HCT116 (cell line): Measurements from ENCODE around the gene STRN. TPM values are rescaled to one million over a fixed set of nuclear protein-coding genes. Genes with fewer than 3 reads are reported as not detected.

Experiments
- ATAC-seq: fragments of 200-7000 bp; cut with Tn5 transposase; 2 replicates; pipeline ENCODE4 v1.9.1; 2020; ENCODE audit warnings: mild to moderate bottlenecking, moderate library complexity
- BruUV-seq: library from RNA; stranded (reverse); fragments of 400-500 nt; replicated peaks from 2 replicates; lab custom pipeline; 2021; lab: Mats Ljungman, UMichigan
- CTCF ChIA-PET: fragments of 300-600 bp; sonication (Branson Sonifier 250); formaldehyde crosslinking; loops from one replicate; lab custom pipeline; 2021; ENCODE audit warnings: antibody characterized with exemption; lab: Charles Lee
- POLR2A ChIA-PET: fragments of 300-600, 350-600 bp; sonication (Branson Sonifier 250); formaldehyde crosslinking; loops from one replicate; lab custom pipeline; 2021; ENCODE audit warnings: antibody characterized with exemption; lab: Charles Lee
- RAD21 ChIA-PET, 2 experiments: fragments of 300-600 bp; sonication (Branson Sonifier 250); formaldehyde crosslinking; loops; one replicate each; lab custom pipeline; 2023; ENCODE audit warnings: low total read pairs in 2 of 2; ENCODE audit not compliant: uncharacterized antibody in 2 of 2, unreplicated experiment in 2 of 2, low non-redundant PET in 1 of 2; lab: Charles Lee
- DNase-seq: peaks from one replicate; pipeline ENCODE4 v3.0.0-alpha.2; 2010; ENCODE audit warnings: low read depth, low spot score
- H2AFZ ChIP-seq: fragments of 200-600 bp; shearing (Covaris generic), sonication (generic); 2 replicates; pipeline ENCODE4 v1.6.1; 2017; ENCODE audit warnings: low read depth, mixed run types, mixed read lengths, antibody characterized with exemption, low read length; ENCODE audit not compliant: poor library complexity, severe bottlenecking
- H3K27ac ChIP-seq: 2 replicates; pipeline ENCODE4 v1.5.1; 2012; ENCODE audit warnings: low read depth, low read length
- H3K27me3 ChIP-seq: fragments of 200-600 bp; sonication (generic); 2 replicates; pipeline ENCODE4 v1.6.1; 2016; ENCODE audit warnings: mixed run types, low read length, mixed read lengths; ENCODE audit not compliant: insufficient read depth
- H3K36me3 ChIP-seq, 2 experiments: fragments of 200-500 bp in 1 of 2; fragments of 200-600 bp in 1 of 2; sonication (Bioruptor generic) in 1 of 2; sonication (generic) in 1 of 2; 2 replicates each; pipeline versions ENCODE4 v1.5.1 to v1.6.1; 2014 to 2016; ENCODE audit warnings: low read length in 2 of 2, inconsistent platforms in 1 of 2, mixed read lengths in 1 of 2, mixed run types in 1 of 2; ENCODE audit not compliant: insufficient read depth in 2 of 2, control insufficient read depth in 1 of 2
- H3K4me1 ChIP-seq, 2 experiments: fragments of 200-600 bp in 1 of 2; sonication (generic) in 1 of 2; 2 replicates each; pipeline versions ENCODE4 v1.5.1 to v1.6.1; 2012 to 2017; ENCODE audit warnings: low read length in 2 of 2, inconsistent platforms in 1 of 2, mild to moderate bottlenecking in 1 of 2, mixed read lengths in 1 of 2, mixed run types in 1 of 2, moderate library complexity in 1 of 2; ENCODE audit not compliant: insufficient read depth in 2 of 2, control insufficient read depth in 1 of 2
- H3K4me2 ChIP-seq: fragments of 200-600 bp; sonication (generic); 2 replicates; pipeline ENCODE4 v1.6.1; 2017; ENCODE audit warnings: mixed run types, low read length, mixed read lengths
- H3K4me3 ChIP-seq, 2 experiments: fragments of 200-600 bp in 1 of 2; sonication (generic) in 1 of 2; replicated peaks in 1 of 2; 2 replicates each; pipeline ENCODE4 v1.5.1; 2011 to 2016; ENCODE audit warnings: low read length in 2 of 2, control low read depth in 1 of 2, low read depth in 1 of 2, mild to moderate bottlenecking in 1 of 2, mixed read lengths in 1 of 2, mixed run types in 1 of 2
- H3K79me2 ChIP-seq: fragments of 200-600 bp; sonication (generic); 2 replicates; pipeline ENCODE4 v1.6.1; 2017; ENCODE audit warnings: mild to moderate bottlenecking, mixed run types, low read length, moderate library complexity, mixed read lengths; ENCODE audit not compliant: insufficient read depth
- H3K9ac ChIP-seq: fragments of 200-600 bp; sonication (generic); 2 replicates; pipeline ENCODE4 v1.6.1; 2016; ENCODE audit warnings: low read length, mixed read lengths
- H3K9me2 ChIP-seq: fragments of 200-600 bp; sonication (generic), shearing (Covaris generic); 2 replicates; pipeline ENCODE4 v1.6.1; 2017; ENCODE audit warnings: mixed run types, mild to moderate bottlenecking, moderate library complexity; ENCODE audit not compliant: insufficient read depth
- H3K9me3 ChIP-seq, 2 experiments: fragments of 200-500 bp in 1 of 2; fragments of 200-600 bp in 1 of 2; sonication (Bioruptor generic) in 1 of 2; sonication (generic) in 1 of 2; 2 replicates each; pipeline ENCODE4 v1.6.1; 2014 to 2017; ENCODE audit warnings: low read length in 2 of 2, mixed read lengths in 2 of 2, inconsistent platforms in 1 of 2, low read depth in 1 of 2, mild to moderate bottlenecking in 1 of 2, mixed run types in 1 of 2, moderate library complexity in 1 of 2; ENCODE audit not compliant: control insufficient read depth in 1 of 2, insufficient read depth in 1 of 2
- H4K20me1 ChIP-seq: fragments of 200-600 bp; sonication (generic), shearing (Covaris generic); 2 replicates; pipeline ENCODE4 v1.6.1; 2017; ENCODE audit warnings: mixed run types, mild to moderate bottlenecking, moderate library complexity; ENCODE audit not compliant: insufficient read depth
- ATF3 ChIP-seq: IDR thresholded peaks from 2 replicates; pipeline ENCODE4 v1.6.1; 2012
- CBX3 ChIP-seq: IDR thresholded peaks from 2 replicates; pipeline ENCODE4 v1.6.1; 2012; ENCODE audit warnings: low read depth
- CTCF ChIP-seq, 3 experiments: fragments of 200-600 bp in 1 of 3; sonication (generic) in 1 of 3; IDR thresholded peaks in 2 of 3; conservative IDR thresholded peaks in 1 of 3; 2 replicates each; pipeline ENCODE4 v1.5.1; 2012 to 2017; ENCODE audit warnings: low read depth in 2 of 3, low read length in 2 of 3, antibody characterized with exemption in 1 of 3, borderline replicate concordance in 1 of 3, control low read depth in 1 of 3, mild to moderate bottlenecking in 1 of 3, mixed read lengths in 1 of 3, mixed run types in 1 of 3, moderate library complexity in 1 of 3; ENCODE audit not compliant: insufficient read depth in 1 of 3
- EGR1 ChIP-seq: IDR thresholded peaks from 2 replicates; pipeline ENCODE4 v1.6.1; 2012; ENCODE audit warnings: low read depth
- ELF1 ChIP-seq: IDR thresholded peaks from 2 replicates; pipeline ENCODE4 v1.6.1; 2012; ENCODE audit warnings: low read depth, borderline replicate concordance
- EZH2 ChIP-seq: fragments of 200-600 bp; sonication (generic); IDR thresholded peaks from 2 replicates; pipeline ENCODE4 v1.6.1; 2017; ENCODE audit warnings: antibody characterized with exemption, mixed run types
- EZH2phosphoT487 ChIP-seq: fragments of 200-600 bp; IDR thresholded peaks from 2 replicates; pipeline ENCODE4 v1.6.1; 2018; ENCODE audit warnings: antibody characterized with exemption, borderline replicate concordance
- FOSL1 ChIP-seq: IDR thresholded peaks from 2 replicates; pipeline ENCODE4 v1.6.1; 2012; ENCODE audit warnings: low read depth
- JUND ChIP-seq: IDR thresholded peaks from 2 replicates; pipeline ENCODE4 v1.6.1; 2012
- POLR2A ChIP-seq: IDR thresholded peaks from 2 replicates; pipeline ENCODE4 v1.7.0; 2011; ENCODE audit warnings: borderline replicate concordance; ENCODE audit not compliant: insufficient read depth, insufficient read length; ENCODE audit errors: extremely low read depth
- POLR2AphosphoS5 ChIP-seq: IDR thresholded peaks from 2 replicates; pipeline ENCODE4 v1.6.1; 2011; ENCODE audit warnings: mild to moderate bottlenecking, low read depth, low read length, moderate library complexity
- SP1 ChIP-seq: IDR thresholded peaks from 2 replicates; pipeline ENCODE4 v1.6.1; 2012; ENCODE audit warnings: low read depth
- SRF ChIP-seq: IDR thresholded peaks from 2 replicates; pipeline ENCODE4 v1.6.1; 2012; ENCODE audit warnings: low read depth
- TCF7L2 ChIP-seq: IDR thresholded peaks from 2 replicates; pipeline ENCODE4 v1.7.0; 2011; ENCODE audit warnings: borderline replicate concordance, inconsistent platforms; ENCODE audit not compliant: insufficient read depth, insufficient read length; ENCODE audit errors: extremely low read depth
- ZBTB33 ChIP-seq: IDR thresholded peaks from 2 replicates; pipeline ENCODE4 v1.6.1; 2011; ENCODE audit warnings: mild to moderate bottlenecking, low read length, moderate library complexity; ENCODE audit not compliant: insufficient replicate concordance; ENCODE audit errors: extremely low read depth
- ZFX ChIP-seq: fragments of 450-650 bp; IDR thresholded peaks from 2 replicates; pipeline ENCODE4 v1.6.1; 2017
- intact Hi-C: fragments of 100-400 bp; cut with micrococcal nuclease; formaldehyde crosslinking; loops from 2 replicates; pipeline ENCODE4 v1.10.0; 2022
- total RNA-seq: library from RNA; stranded (reverse); gene quantifications from one replicate; pipeline ENCODE4 v1.2.1, GENCODE V29; 2021; ENCODE audit not compliant: unreplicated experiment

The STRN gene
- total RNA-seq, 1 experiment from 2014 or later: 26.4 TPM

GRCh38 chr2:36975306-36975705 lies 9.0 kb upstream of the STRN start:
- no TSS peak for BruUV-seq
- Histone ChIP-seq H3K79me2 (no peaks in the 10 kb centered on the region), H4K20me1 (no peaks in the 10 kb centered on the region), H3K27ac (no peak overlapping the region), H3K4me1 (no peaks in the 10 kb centered on the region), H3K9me3 (no peaks in the 10 kb centered on the region), H3K9ac (no peak overlapping the region), H3K9me2 (no peaks in the 10 kb centered on the region), H3K4me2 (no peak overlapping the region), H3K27me3 (no peaks in the 10 kb centered on the region), H3K36me3 (no peaks in the 10 kb centered on the region), H2AFZ (no peak overlapping the region), H3K4me3 (no peak overlapping the region)
- CTCF ChIA-PET: no interaction called here
- no peak for TF ChIP-seq EZH2
- no peak for TF ChIP-seq EZH2phosphoT487
- TF ChIP-seq SP1: no peak
- no peak for TF ChIP-seq SRF
- TF ChIP-seq POLR2AphosphoS5: no peak
- no peak for DNase-seq
- intact Hi-C loops: no loop called here
- no peak for ATAC-seq
- POLR2A ChIA-PET: no interaction called here
- RAD21 ChIA-PET: no interaction called here

GRCh38 chr2:36973320-36973719 lies 7.0 kb upstream of the STRN start:
- Histone ChIP-seq H3K4me1 (peaks cover 0 to 3% of the 10 kb centered on the region in 2 experiments; a peak in 1 of 4 replicates), H3K27ac (no peak overlapping the region), H4K20me1 (no peaks in the 10 kb centered on the region), H3K9me3 (no peaks in the 10 kb centered on the region), H3K36me3 (no peaks in the 10 kb centered on the region), H3K9me2 (no peaks in the 10 kb centered on the region), H3K27me3 (no peaks in the 10 kb centered on the region), H3K4me2 (no peak overlapping the region), H3K79me2 (no peaks in the 10 kb centered on the region), H2AFZ (no peak overlapping the region), H3K4me3 (no peak overlapping the region), H3K9ac (no peak overlapping the region)
- CTCF ChIA-PET: no interaction called here
- ATAC-seq: no peak
- POLR2A ChIA-PET: no interaction called here
- DNase-seq: no peak
- no TSS peak for BruUV-seq
- RAD21 ChIA-PET: no interaction called here
- intact Hi-C loops: no loop called here
- TF ChIP-seq FOSL1 (no peak), ZBTB33 (no peak), CBX3 (no peak), TCF7L2 (no peak), CTCF (IDR thresholded peaks at IDR 0.05 in 2 of 3, conservative IDR thresholded peaks at IDR 0.05 in 1 of 3; ENCODE audit: borderline replicate concordance in 1 of 3, insufficient read depth in 1 of 3, low read depth in 2 of 3, low read length in 2 of 3) (no peak), POLR2A (no peak), ZFX (no peak), POLR2AphosphoS5 (no peak), ATF3 (no peak), EZH2phosphoT487 (no peak), EGR1 (no peak), ELF1 (no peak), JUND (no peak), EZH2 (no peak)
